OCI-LY1 (cell line): ENCODE data around the gene SH3RF3.

Experiments
- H2AFZ ChIP-seq: fragments of 200-600 bp; sonication (generic), shearing (Covaris generic); 2 replicates; pipeline ENCODE4 v1.6.0; 2014; ENCODE audit warnings: antibody characterized with exemption, mild to moderate bottlenecking, low read length
- H3F3A ChIP-seq: fragments of 200-600 bp; sonication (generic), shearing (Covaris generic); 2 replicates; pipeline ENCODE4 v1.6.0; 2014; ENCODE audit warnings: mild to moderate bottlenecking, antibody characterized with exemption, low read length, moderate library complexity; ENCODE audit not compliant: insufficient read depth
- H3K27ac ChIP-seq: fragments of 200-600 bp; sonication (generic); 2 replicates; pipeline ENCODE4 v1.5.1; 2014; ENCODE audit warnings: low read length, mixed run types, mild to moderate bottlenecking, low read depth; ENCODE audit not compliant: poor library complexity, severe bottlenecking
- H3K27me3 ChIP-seq: fragments of 200-600 bp; sonication (generic); 2 replicates; pipeline ENCODE4 v1.6.0; 2014; ENCODE audit warnings: antibody characterized with exemption, mild to moderate bottlenecking, low read length, moderate library complexity; ENCODE audit not compliant: insufficient read depth
- H3K36me3 ChIP-seq: fragments of 200-600 bp; sonication (generic); 2 replicates; pipeline ENCODE4 v1.6.1; 2014; ENCODE audit warnings: mild to moderate bottlenecking, antibody characterized with exemption, low read length, moderate library complexity, mixed read lengths; ENCODE audit not compliant: insufficient read depth
- H3K4me1 ChIP-seq: fragments of 200-600 bp; sonication (generic); 2 replicates; pipeline ENCODE4 v1.5.1; 2014; ENCODE audit warnings: mild to moderate bottlenecking, low read length, moderate library complexity; ENCODE audit not compliant: insufficient read depth, severe bottlenecking
- H3K4me2 ChIP-seq: fragments of 200-600 bp; sonication (generic), shearing (Covaris generic); 2 replicates; pipeline ENCODE4 v1.6.1; 2014; ENCODE audit warnings: low read length
- H3K4me3 ChIP-seq: fragments of 200-600 bp; sonication (generic); 2 replicates; pipeline ENCODE4 v1.5.1; 2014; ENCODE audit warnings: low read length, low read depth, mild to moderate bottlenecking, mixed read lengths; ENCODE audit not compliant: poor library complexity, severe bottlenecking
- H3K79me2 ChIP-seq: fragments of 200-600 bp; shearing (Covaris generic); 2 replicates; pipeline ENCODE4 v1.6.1; 2016; ENCODE audit warnings: mixed run types, low read length, mixed read lengths; ENCODE audit not compliant: insufficient read depth
- H3K9ac ChIP-seq: fragments of 200-600 bp; sonication (generic), shearing (Covaris generic); 2 replicates; pipeline ENCODE4 v1.6.1; 2014; ENCODE audit warnings: mild to moderate bottlenecking, low read length, mixed read lengths
- H3K9me2 ChIP-seq: fragments of 200-600 bp; sonication (generic), shearing (Covaris generic); 2 replicates; pipeline ENCODE4 v1.6.1; 2014; ENCODE audit warnings: low read depth, mild to moderate bottlenecking, low read length, mixed read lengths
- H3K9me3 ChIP-seq: fragments of 200-600 bp; shearing (Covaris generic); 2 replicates; pipeline ENCODE4 v1.6.1; 2014; ENCODE audit warnings: low read length, mixed read lengths
- H4K20me1 ChIP-seq: fragments of 200-600 bp; sonication (generic), shearing (Covaris generic); 2 replicates; pipeline ENCODE4 v1.6.0; 2016; ENCODE audit warnings: mild to moderate bottlenecking, low read length; ENCODE audit not compliant: insufficient read depth
- EZH2 ChIP-seq: fragments of 200-600 bp; sonication (generic), shearing (Covaris generic); IDR thresholded peaks from 2 replicates; pipeline ENCODE4 v1.8.0; 2017; ENCODE audit warnings: borderline replicate concordance, mixed run types, mild to moderate bottlenecking, antibody characterized with exemption, low read length, moderate library complexity, mixed read lengths
- TF ChIP-seq, protein P1 (sequence below): fragments of 200-600 bp; sonication (generic), shearing (Covaris generic); IDR thresholded peaks from 2 replicates; pipeline ENCODE4 v1.5.1; 2017; ENCODE audit warnings: mild to moderate bottlenecking, antibody characterized with exemption, low read length, moderate library complexity, mixed read lengths

Gene SH3RF3

DNA sequence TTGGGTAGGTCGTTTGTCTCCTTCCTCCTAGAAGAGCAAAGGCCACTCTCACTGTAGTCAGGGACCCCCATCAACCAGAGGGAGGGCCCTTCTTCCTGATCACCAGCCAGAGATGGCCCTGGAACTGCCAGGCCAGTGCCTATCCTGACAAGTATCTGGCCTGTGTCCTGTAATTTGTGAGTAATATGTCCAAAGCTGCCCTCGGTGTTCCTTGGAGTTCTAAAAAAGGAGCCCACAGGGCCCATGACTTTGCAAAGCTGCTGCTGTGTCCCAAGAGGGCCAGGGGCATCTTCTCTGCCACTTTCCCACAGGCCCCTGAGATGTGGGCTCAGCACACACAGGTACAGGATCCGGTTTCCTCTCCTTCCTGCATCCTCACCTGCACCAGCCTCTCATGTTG lies 272.4 kb downstream of the SH3RF3 start:
- Histone ChIP-seq H3K4me1 (no peaks in the 10 kb centered on the region), H3F3A (no peaks in the 10 kb centered on the region), H3K9me2 (no peaks in the 10 kb centered on the region), H3K79me2 (no peaks in the 10 kb centered on the region), H3K4me3 (no peak overlapping the region), H3K9me3 (no peaks in the 10 kb centered on the region), H2AFZ (no peak overlapping the region), H4K20me1 (no peaks in the 10 kb centered on the region), H3K27me3 (no peaks in the 10 kb centered on the region), H3K27ac (no peak overlapping the region), H3K4me2 (no peak overlapping the region), H3K36me3 (no peaks in the 10 kb centered on the region), H3K9ac (no peak overlapping the region)
- no peak for TF ChIP-seq EZH2
- TF ChIP-seq, protein P1, sequence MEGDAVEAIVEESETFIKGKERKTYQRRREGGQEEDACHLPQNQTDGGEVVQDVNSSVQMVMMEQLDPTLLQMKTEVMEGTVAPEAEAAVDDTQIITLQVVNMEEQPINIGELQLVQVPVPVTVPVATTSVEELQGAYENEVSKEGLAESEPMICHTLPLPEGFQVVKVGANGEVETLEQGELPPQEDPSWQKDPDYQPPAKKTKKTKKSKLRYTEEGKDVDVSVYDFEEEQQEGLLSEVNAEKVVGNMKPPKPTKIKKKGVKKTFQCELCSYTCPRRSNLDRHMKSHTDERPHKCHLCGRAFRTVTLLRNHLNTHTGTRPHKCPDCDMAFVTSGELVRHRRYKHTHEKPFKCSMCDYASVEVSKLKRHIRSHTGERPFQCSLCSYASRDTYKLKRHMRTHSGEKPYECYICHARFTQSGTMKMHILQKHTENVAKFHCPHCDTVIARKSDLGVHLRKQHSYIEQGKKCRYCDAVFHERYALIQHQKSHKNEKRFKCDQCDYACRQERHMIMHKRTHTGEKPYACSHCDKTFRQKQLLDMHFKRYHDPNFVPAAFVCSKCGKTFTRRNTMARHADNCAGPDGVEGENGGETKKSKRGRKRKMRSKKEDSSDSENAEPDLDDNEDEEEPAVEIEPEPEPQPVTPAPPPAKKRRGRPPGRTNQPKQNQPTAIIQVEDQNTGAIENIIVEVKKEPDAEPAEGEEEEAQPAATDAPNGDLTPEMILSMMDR, result no peak

DNA sequence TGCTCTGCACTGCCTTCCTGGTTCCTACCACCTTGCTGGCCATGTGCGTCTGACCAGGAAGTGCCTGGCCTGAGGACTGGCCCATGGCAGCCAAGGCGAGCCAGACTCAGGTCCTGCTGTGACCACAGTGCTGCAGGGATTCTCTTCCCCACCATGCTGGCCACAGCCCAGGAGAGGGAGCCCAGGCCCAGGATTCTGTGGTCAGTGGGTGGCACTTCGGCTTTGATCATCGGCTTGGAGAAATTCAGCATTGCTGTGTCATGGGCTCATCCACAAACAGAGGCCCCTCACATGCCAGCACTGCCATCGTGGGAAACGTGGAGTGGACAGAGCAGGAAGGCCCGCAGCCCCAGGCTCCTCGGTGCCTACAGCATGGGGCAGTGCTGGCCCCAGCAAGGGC lies 273.2 kb downstream of the SH3RF3 start:
- no peak overlapping the region for H2AFZ ChIP-seq
- no peaks in the 10 kb centered on the region for H4K20me1 ChIP-seq
- H3F3A ChIP-seq, result no peaks in the 10 kb centered on the region
- H3K4me2 ChIP-seq, result no peak overlapping the region
- no peaks in the 10 kb centered on the region for H3K9me2 ChIP-seq
- H3K9me3 ChIP-seq, result no peaks in the 10 kb centered on the region
- no peaks in the 10 kb centered on the region for H3K79me2 ChIP-seq
- no peak overlapping the region for H3K4me3 ChIP-seq
- no peaks in the 10 kb centered on the region for H3K27me3 ChIP-seq
- no peaks in the 10 kb centered on the region for H3K4me1 ChIP-seq
- no peak for TF ChIP-seq EZH2
- TF ChIP-seq, protein P1, result no peak
- no peaks in the 10 kb centered on the region for H3K36me3 ChIP-seq
- H3K9ac ChIP-seq, result no peak overlapping the region
- no peak overlapping the region for H3K27ac ChIP-seq

DNA sequence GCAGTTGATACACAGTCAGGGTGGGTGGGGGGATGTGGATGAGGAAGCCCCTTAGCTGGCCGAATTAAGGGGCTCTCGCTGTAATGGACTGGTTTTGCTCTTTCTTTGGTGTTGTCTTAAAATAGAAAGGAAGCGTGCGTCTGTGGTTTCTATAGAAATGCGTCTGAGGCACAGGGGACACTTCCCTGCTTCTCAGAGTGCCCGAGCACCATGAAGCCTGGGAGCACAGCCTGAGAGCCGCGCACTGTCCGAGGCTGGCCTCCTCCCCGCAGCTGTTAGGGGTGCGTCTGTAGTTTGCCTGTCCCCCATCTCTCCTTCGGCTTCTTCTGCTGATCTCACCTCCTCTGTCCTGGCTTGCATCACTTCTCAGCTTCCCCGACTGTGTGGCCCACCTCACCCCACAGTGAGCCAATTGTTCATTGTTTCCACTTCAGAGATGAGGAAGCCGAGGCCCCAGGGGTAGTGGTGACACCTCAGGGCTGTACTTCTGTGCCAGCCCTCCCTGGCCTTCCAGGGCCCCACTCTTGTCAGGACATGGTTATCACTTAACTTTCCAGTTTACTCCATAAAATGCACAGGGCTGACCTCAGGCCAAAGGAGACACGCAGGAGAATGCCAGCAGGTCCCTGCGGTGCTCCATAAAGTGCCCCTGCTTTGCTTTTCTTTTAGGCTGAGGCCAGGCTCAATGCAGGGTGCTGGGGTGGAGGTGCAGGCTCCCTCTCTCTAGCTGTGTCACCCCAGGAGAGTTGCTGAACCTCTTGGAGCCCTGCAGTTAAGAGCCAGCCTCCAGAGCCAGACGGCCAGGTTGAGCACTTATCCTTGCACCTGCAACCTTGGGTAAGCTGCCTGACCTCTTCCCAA lies 274.2 kb downstream of the SH3RF3 start:
- no peak overlapping the region for H3K9ac ChIP-seq
- no peaks in the 10 kb centered on the region for H3K4me1 ChIP-seq
- H3K9me2 ChIP-seq, result no peaks in the 10 kb centered on the region
- no peak overlapping the region for H3K4me2 ChIP-seq
- no peaks in the 10 kb centered on the region for H3F3A ChIP-seq
- H3K27ac ChIP-seq, result no peak overlapping the region
- H3K79me2 ChIP-seq, result no peaks in the 10 kb centered on the region
- no peaks in the 10 kb centered on the region for H3K36me3 ChIP-seq
- no peaks in the 10 kb centered on the region for H3K27me3 ChIP-seq
- H3K9me3 ChIP-seq, result no peaks in the 10 kb centered on the region
- no peak overlapping the region for H2AFZ ChIP-seq
- no peak overlapping the region for H3K4me3 ChIP-seq
- no peaks in the 10 kb centered on the region for H4K20me1 ChIP-seq
- TF ChIP-seq, protein P1, result no peak
- TF ChIP-seq EZH2, result no peak
